Measurements from ENCODE around the gene PIP5K1C. TPM values are rescaled to one million over a fixed set of nuclear protein-coding genes. Genes with fewer than 3 reads are reported as not detected.
A peak's percentile ranks its signal among the peaks of the same experiment; 100 is the strongest.

PIP5K1C gene
- polyA plus RNA-seq, 2 of the 4 experiments (the other 2 are of a cell fraction): 2.6 to 9.3 TPM

- POLR2A ChIA-PET: no interaction called here
- Histone ChIP-seq H3K4me1 (peaks cover 47% of the 10 kb centered on the region), H3K9me3 (no peaks in the 10 kb centered on the region), H3K27ac (peak within 1 kb of the TSS; percentile 76 to 83), H3K4me2 (peak within 1 kb of the TSS; percentile 91), H3K4me3 (peak within 1 kb of the TSS; percentile 38)
- FAIRE-seq: no peak
- CTCF ChIA-PET: interaction anchor here (0.6 to 7.3 kb wide), 7 partner anchors 9 to 161 kb away, joined by 3 to 57 read pairs (median 3); partner anchors contain the start of gene PIP5K1C
- no peak for TF ChIP-seq EHMT2 (IDR thresholded peaks at IDR 0.05; ENCODE audit: low read depth)
- TF ChIP-seq FOSL2 (IDR thresholded peaks at IDR 0.05): no peak
- no peak for TF ChIP-seq FOSL2 (CRISPR knock-in tag; IDR thresholded peaks at IDR 0.05)
- no peak for TF ChIP-seq HEYL (CRISPR knock-in tag; IDR thresholded peaks at IDR 0.05)
- TF ChIP-seq HOXB13 (CRISPR knock-in tag; IDR thresholded peaks at IDR 0.05; ENCODE audit: low read depth): no peak
- TF ChIP-seq HMGXB4 (CRISPR knock-in tag; IDR thresholded peaks at IDR 0.05; ENCODE audit: borderline replicate concordance): no peak
- WGBS (ENCODE audit: missing lambda C conversion rate): 40% methylated on average over 6 of the region's 24 CpGs
- peak; percentile 14 to 31; a peak in 3 of 6 replicates for ATAC-seq
- DNase-seq (ENCODE audit: low read depth in 1 of 2, low spot score in 1 of 2): no peak
These were observed 8.1 kb upstream of the PIP5K1C start, which contains the start of gene TJP3 for GRCh38 chr19:3708207-3708931. Gene TJP3 (plus strand): TSS chr19:3708384. CDS start chr19:3728433, 20,049 bp downstream.

GRCh38 chr19:3707868-3708206 lies 7.6 kb upstream of the PIP5K1C start:
- H3K4me3 ChIP-seq: no peak overlapping the region
- peak overlapping the region; percentile 76 to 83; a peak in 5 of 6 replicates for H3K27ac ChIP-seq
- DNase-seq (ENCODE audit: low read depth in 1 of 2, low spot score in 1 of 2) (no peak), FAIRE-seq (no peak), ATAC-seq (no peak; a peak in 1 of 6 replicates)
- no peak for TF ChIP-seq FOSL2 (IDR thresholded peaks at IDR 0.05)
- no peak for TF ChIP-seq FOSL2 (CRISPR knock-in tag; IDR thresholded peaks at IDR 0.05)
- TF ChIP-seq RNF2 (IDR thresholded peaks at IDR 0.05; ENCODE audit: borderline replicate concordance, low read depth): no peak
- TF ChIP-seq HOXA7 (CRISPR knock-in tag; IDR thresholded peaks at IDR 0.05): no peak
- TF ChIP-seq ESRRA (IDR thresholded peaks at IDR 0.05; ENCODE audit: borderline replicate concordance, low read length): no peak
- TF ChIP-seq HES2 (IDR thresholded peaks at IDR 0.05): no peak
- TF ChIP-seq KDM5A (IDR thresholded peaks at IDR 0.05): no peak
- no peak for TF ChIP-seq RCOR1 (IDR thresholded peaks at IDR 0.05; ENCODE audit: low read depth, low read length)
- no peak for TF ChIP-seq NR3C1 (IDR thresholded peaks at IDR 0.05)
- TF ChIP-seq RARB (CRISPR knock-in tag; IDR thresholded peaks at IDR 0.05): no peak
- no peak for TF ChIP-seq GATA3 (IDR thresholded peaks at IDR 0.05; ENCODE audit: borderline replicate concordance)
- 98% methylated on average over 4 of the region's 12 CpGs for WGBS (ENCODE audit: missing lambda C conversion rate)
- peak overlapping the region; percentile 91 for H3K4me2 ChIP-seq
- CTCF ChIA-PET: interaction anchor here (1.6 to 7.3 kb wide), 4 partner anchors 8 to 145 kb away, joined by 3 to 57 read pairs (median 10); partner anchors contain the start of gene PIP5K1C
- POLR2A ChIA-PET: no interaction called here
- H3K4me1 ChIP-seq: peaks cover 41% of the 10 kb centered on the region
- H3K9me3 ChIP-seq: no peaks in the 10 kb centered on the region

GRCh38 chr19:3701200-3701599 lies 932 bp upstream of the PIP5K1C start:
- ATAC-seq (no peak), FAIRE-seq (no peak), DNase-seq (ENCODE audit: low read depth in 1 of 2, low spot score in 1 of 2) (no peak)
- H3K27ac ChIP-seq: peak overlapping the region in 1 of 2 experiments; percentile 69; a peak in 3 of 6 replicates
- H3K4me2 ChIP-seq: peak overlapping the region; percentile 75
- 5% methylated on average over 1 of the region's 1 CpG for WGBS (ENCODE audit: missing lambda C conversion rate)
- H3K4me3 ChIP-seq: no peak overlapping the region
- H3K9me3 ChIP-seq: no peaks in the 10 kb centered on the region
- POLR2A ChIA-PET: no interaction called here
- no peak for TF ChIP-seq JUN (IDR thresholded peaks at IDR 0.05)
- TF ChIP-seq MAFK (IDR thresholded peaks at IDR 0.05; ENCODE audit: partially characterized antibody): no peak
- no peak for TF ChIP-seq HOXA7 (CRISPR knock-in tag; IDR thresholded peaks at IDR 0.05)
- TF ChIP-seq ELK1 (IDR thresholded peaks at IDR 0.05; ENCODE audit: low read depth, low read length): no peak
- TF ChIP-seq ZFP36 (IDR thresholded peaks at IDR 0.05; ENCODE audit: borderline replicate concordance, partially characterized antibody): no peak
- TF ChIP-seq BHLHE40 (IDR thresholded peaks at IDR 0.05; ENCODE audit: low read depth, low read length): no peak
- no peak for TF ChIP-seq JUNB (IDR thresholded peaks at IDR 0.05)
- H3K4me1 ChIP-seq: peaks cover 4% of the 10 kb centered on the region; the same call in 1 of the 3 replicates
- CTCF ChIA-PET: interaction anchor here (0.7 to 3.4 kb wide), 7 partner anchors 8 to 40 kb away, joined by 3 to 13 read pairs (median 5); partner anchors contain the start of gene TJP3

Data from A549 (cell line).